Mucosa of gallbladder (tissue), 1 donor: ENCODE measurements around the gene ZCCHC14. TPM values are rescaled to one million over a fixed set of nuclear protein-coding genes. Genes with fewer than 3 reads are reported as not detected.
"Not testable (repeated sequence)": the region's sequence is repeated elsewhere in the genome, so short reads cannot be mapped to it uniquely, and the experiment has no call there.

ENCODE experiments used
- DNase-seq: peaks from one replicate; pipeline ENCODE4 v3.0.0-alpha.2; 2020; ENCODE audit warnings: low spot score
- total RNA-seq: library from RNA; stranded (reverse); gene quantifications from one replicate; pipeline ENCODE4 v1.2.1, GENCODE V29; 2021
- donor health status: DM: no; HTN: no; CAD: no.

Gene ZCCHC14
- total RNA-seq, 1 donor from 2014 or later = 25.1 TPM

GRCh38 chr16:87497023-87497766, 4.4 kb upstream of the ZCCHC14 start:
- DNase-seq = not testable (repeated sequence)

- no peak for DNase-seq
Measured at GRCh38 chr16:87496447-87496801, 3.6 kb upstream of the ZCCHC14 start.

- no peak for DNase-seq
Measured at GRCh38 chr16:87495578-87496446, 3.0 kb upstream of the ZCCHC14 start.

GRCh38 chr16:87493608-87494280, 920 bp upstream of the ZCCHC14 start:
- DNase-seq = no peak

- DNase-seq = no peak
Measured at GRCh38 chr16:87492291-87492630, 563 bp downstream of the ZCCHC14 start.

GRCh38 chr16:87491522-87492290, 1.1 kb downstream of the ZCCHC14 start:
- no peak for DNase-seq

GRCh38 chr16:87490799-87491521, 1.9 kb downstream of the ZCCHC14 start:
- not testable (repeated sequence) for DNase-seq

- DNase-seq = no peak
Measured at GRCh38 chr16:87490096-87490798, 2.6 kb downstream of the ZCCHC14 start.

GRCh38 chr16:87489434-87490045, 3.3 kb downstream of the ZCCHC14 start:
- DNase-seq = no peak

GRCh38 chr16:87488960-87489359, 3.9 kb downstream of the ZCCHC14 start:
- DNase-seq = not testable (repeated sequence)

GRCh38 chr16:87487361-87487924, 5.4 kb downstream of the ZCCHC14 start:
- DNase-seq = peak; percentile 75

- no peak for DNase-seq
Measured at GRCh38 chr16:87486713-87487247, 6.0 kb downstream of the ZCCHC14 start.

- no peak for DNase-seq
Measured at GRCh38 chr16:87486282-87486681, 6.5 kb downstream of the ZCCHC14 start.

GRCh38 chr16:87485792-87486191, 7.0 kb downstream of the ZCCHC14 start:
- not testable (repeated sequence) for DNase-seq

- DNase-seq = no peak
Measured at GRCh38 chr16:87484487-87485331, 8.1 kb downstream of the ZCCHC14 start.

- no peak for DNase-seq
Measured at GRCh38 chr16:87483481-87483880, 9.3 kb downstream of the ZCCHC14 start.

GRCh38 chr16:87482670-87483069, 10.2 kb downstream of the ZCCHC14 start:
- DNase-seq = not testable (repeated sequence)

- no peak for DNase-seq
Measured at GRCh38 chr16:87482266-87482665, 10.6 kb downstream of the ZCCHC14 start.
